ENCODE data around the gene FHL2.
A peak's percentile ranks its signal among the peaks of the same experiment; 100 is the strongest.

Gene FHL2

DNA sequence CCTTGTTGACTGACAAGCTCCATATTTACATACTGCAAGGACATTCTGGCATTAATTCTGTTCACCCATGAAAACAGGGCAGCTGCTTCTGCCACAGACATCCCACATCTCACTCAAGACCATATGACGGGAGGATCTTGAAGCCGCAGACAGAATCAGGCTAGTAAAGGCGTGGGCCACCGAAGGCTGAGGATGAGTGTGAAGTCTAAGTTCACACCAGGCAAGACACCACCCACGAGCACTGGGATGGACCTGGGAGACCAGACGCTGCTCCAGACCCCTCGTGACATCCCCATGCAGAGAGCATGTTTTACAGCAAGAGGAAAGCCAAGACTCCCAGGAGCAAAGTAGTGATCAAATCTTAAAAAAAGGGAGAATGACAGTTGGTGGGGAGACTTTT lies 3.2 kb downstream of the FHL2 start:
- no peaks in the 10 kb centered on the region for H3F3A ChIP-seq (ENCODE audit: low read depth)
- peak overlapping the region; percentile 97 for H3K4me3 ChIP-seq (ENCODE audit: low read length, poor library complexity, severe bottlenecking)
- H3K9ac ChIP-seq (ENCODE audit: low read depth, low read length, poor library complexity, severe bottlenecking), result peak overlapping the region; percentile 37

DNA sequence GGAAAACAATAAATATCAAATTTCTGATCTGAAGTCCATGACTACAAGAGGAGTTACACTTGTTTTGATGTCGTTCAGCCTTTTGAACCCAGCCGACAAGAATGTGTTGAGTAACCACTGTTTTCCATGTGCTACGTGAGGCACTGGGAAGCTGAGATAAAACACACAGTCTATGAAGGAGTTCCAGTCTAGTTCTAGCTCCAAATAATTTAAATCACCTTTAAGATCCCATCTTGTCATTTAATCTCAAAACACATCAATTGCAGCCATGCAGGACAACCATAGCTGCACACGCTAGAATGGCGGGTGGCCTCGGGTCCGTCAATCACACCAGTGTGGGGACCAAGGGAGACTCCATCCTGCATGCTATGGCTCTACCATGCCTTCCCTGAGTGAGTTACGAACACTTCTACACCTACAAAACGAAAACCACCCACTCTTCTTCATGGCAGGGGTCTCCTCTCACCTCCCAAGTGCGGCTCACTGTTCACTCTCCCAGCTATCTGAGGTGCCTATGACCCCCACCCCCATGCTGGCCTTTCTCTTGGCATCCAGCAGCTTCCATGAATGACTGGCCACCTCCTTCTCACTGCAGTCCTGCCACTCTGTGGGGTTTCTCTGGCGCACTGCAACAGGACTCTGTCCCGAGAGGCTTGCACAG lies 3.8 kb downstream of the FHL2 start:
- Histone ChIP-seq H3K4me3 (ENCODE audit: low read length, poor library complexity, severe bottlenecking) (peak overlapping the region; percentile 97), H3K79me2 (ENCODE audit: insufficient read depth, low read length) (peaks cover 80% of the 10 kb centered on the region), H3K9ac (ENCODE audit: low read depth, low read length, poor library complexity, severe bottlenecking) (peak overlapping the region; percentile 37), H3F3A (ENCODE audit: low read depth) (no peaks in the 10 kb centered on the region), H4K20me1 (ENCODE audit: insufficient read depth, low read length, poor library complexity, severe bottlenecking) (peaks cover 5% of the 10 kb centered on the region), H3K4me1 (ENCODE audit: insufficient read depth, low read length, poor library complexity, severe bottlenecking) (peaks cover 49% of the 10 kb centered on the region), H3K9me2 (replicated peaks; ENCODE audit: low read depth, low read length) (no peaks in the 10 kb centered on the region), H2AFZ (ENCODE audit: low read length) (no peak overlapping the region), H3K27me3 (ENCODE audit: insufficient read depth, low read length, poor library complexity, severe bottlenecking) (no peaks in the 10 kb centered on the region), H3K36me3 (ENCODE audit: insufficient read depth, low read length) (no peaks in the 10 kb centered on the region), H3K4me2 (ENCODE audit: low read depth, low read length, poor library complexity, severe bottlenecking) (peak overlapping the region; percentile 88), H3K9me3 (ENCODE audit: insufficient read depth, low read depth, low read length) (no peaks in the 10 kb centered on the region)
- TF ChIP-seq EZH2phosphoT487 (IDR thresholded peaks at IDR 0.05; ENCODE audit: borderline replicate concordance), result no peak
- TF ChIP-seq, protein P1, sequence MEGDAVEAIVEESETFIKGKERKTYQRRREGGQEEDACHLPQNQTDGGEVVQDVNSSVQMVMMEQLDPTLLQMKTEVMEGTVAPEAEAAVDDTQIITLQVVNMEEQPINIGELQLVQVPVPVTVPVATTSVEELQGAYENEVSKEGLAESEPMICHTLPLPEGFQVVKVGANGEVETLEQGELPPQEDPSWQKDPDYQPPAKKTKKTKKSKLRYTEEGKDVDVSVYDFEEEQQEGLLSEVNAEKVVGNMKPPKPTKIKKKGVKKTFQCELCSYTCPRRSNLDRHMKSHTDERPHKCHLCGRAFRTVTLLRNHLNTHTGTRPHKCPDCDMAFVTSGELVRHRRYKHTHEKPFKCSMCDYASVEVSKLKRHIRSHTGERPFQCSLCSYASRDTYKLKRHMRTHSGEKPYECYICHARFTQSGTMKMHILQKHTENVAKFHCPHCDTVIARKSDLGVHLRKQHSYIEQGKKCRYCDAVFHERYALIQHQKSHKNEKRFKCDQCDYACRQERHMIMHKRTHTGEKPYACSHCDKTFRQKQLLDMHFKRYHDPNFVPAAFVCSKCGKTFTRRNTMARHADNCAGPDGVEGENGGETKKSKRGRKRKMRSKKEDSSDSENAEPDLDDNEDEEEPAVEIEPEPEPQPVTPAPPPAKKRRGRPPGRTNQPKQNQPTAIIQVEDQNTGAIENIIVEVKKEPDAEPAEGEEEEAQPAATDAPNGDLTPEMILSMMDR (conservative IDR thresholded peaks at IDR 0.05; ENCODE audit: low read length), result no peak

More for the DNA sequence above, 3.2 kb downstream of the FHL2 start:
- TF ChIP-seq, protein P1 (conservative IDR thresholded peaks at IDR 0.05; ENCODE audit: low read length), result no peak
- TF ChIP-seq EZH2phosphoT487 (IDR thresholded peaks at IDR 0.05; ENCODE audit: borderline replicate concordance), result no peak
- H3K9me2 ChIP-seq (replicated peaks; ENCODE audit: low read depth, low read length), result no peaks in the 10 kb centered on the region
- H3K79me2 ChIP-seq (ENCODE audit: insufficient read depth, low read length), result peaks cover 76% of the 10 kb centered on the region
- H3K27me3 ChIP-seq (ENCODE audit: insufficient read depth, low read length, poor library complexity, severe bottlenecking), result no peaks in the 10 kb centered on the region
- peaks cover 5% of the 10 kb centered on the region for H4K20me1 ChIP-seq (ENCODE audit: insufficient read depth, low read length, poor library complexity, severe bottlenecking)
- peak overlapping the region; percentile 88 for H3K4me2 ChIP-seq (ENCODE audit: low read depth, low read length, poor library complexity, severe bottlenecking)
- H3K4me1 ChIP-seq (ENCODE audit: insufficient read depth, low read length, poor library complexity, severe bottlenecking), result peaks cover 49% of the 10 kb centered on the region
- H2AFZ ChIP-seq (ENCODE audit: low read length), result no peak overlapping the region
- H3K9me3 ChIP-seq (ENCODE audit: insufficient read depth, low read depth, low read length), result no peaks in the 10 kb centered on the region
- no peaks in the 10 kb centered on the region for H3K36me3 ChIP-seq (ENCODE audit: insufficient read depth, low read length)

DNA sequence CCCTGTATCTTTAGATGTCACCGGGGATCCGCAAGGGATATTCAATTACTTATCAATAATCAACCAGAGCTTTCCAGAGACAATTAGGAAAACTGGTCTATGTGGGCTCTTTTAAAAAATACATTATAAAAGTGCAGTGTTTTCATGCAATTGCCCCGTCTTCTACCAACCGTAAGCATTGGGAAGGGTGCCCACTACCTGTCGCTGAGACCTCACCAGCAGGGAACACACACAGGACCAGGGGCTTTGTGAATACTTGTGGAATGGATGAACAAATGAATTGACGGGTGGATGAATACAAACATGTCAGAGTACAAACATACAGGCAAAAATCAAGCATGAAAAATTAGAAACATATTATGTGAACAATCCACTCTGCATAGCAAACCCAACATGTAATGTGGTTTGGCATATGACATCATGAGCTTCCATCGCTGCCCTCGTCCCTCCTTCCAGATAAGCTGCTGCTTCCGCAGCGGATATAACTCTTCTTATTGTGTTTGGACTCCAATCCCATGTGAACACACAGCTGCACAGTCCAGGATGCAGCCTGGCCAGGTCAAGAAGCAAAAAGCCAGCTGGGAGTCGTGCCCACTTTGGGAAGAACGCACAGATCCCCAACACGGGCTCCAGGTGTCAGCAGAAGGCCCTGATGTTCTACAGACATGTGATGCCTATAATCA lies 5.3 kb downstream of the FHL2 start:
- peaks cover 47% of the 10 kb centered on the region for H3K4me1 ChIP-seq (ENCODE audit: insufficient read depth, low read length, poor library complexity, severe bottlenecking)
- H3K9me3 ChIP-seq (ENCODE audit: insufficient read depth, low read depth, low read length), result no peaks in the 10 kb centered on the region
- no peak overlapping the region for H3K4me3 ChIP-seq (ENCODE audit: low read length, poor library complexity, severe bottlenecking)
- no peaks in the 10 kb centered on the region for H3F3A ChIP-seq (ENCODE audit: low read depth)
- H3K79me2 ChIP-seq (ENCODE audit: insufficient read depth, low read length), result peaks cover 94% of the 10 kb centered on the region
- no peaks in the 10 kb centered on the region for H3K9me2 ChIP-seq (replicated peaks; ENCODE audit: low read depth, low read length)
- no peak overlapping the region for H3K9ac ChIP-seq (ENCODE audit: low read depth, low read length, poor library complexity, severe bottlenecking)
- peaks cover 5% of the 10 kb centered on the region; the same call in 1 of the 2 replicates for H3K36me3 ChIP-seq (ENCODE audit: insufficient read depth, low read length)
- no peaks in the 10 kb centered on the region for H3K27me3 ChIP-seq (ENCODE audit: insufficient read depth, low read length, poor library complexity, severe bottlenecking)
- H4K20me1 ChIP-seq (ENCODE audit: insufficient read depth, low read length, poor library complexity, severe bottlenecking), result peaks cover 5% of the 10 kb centered on the region
- H3K4me2 ChIP-seq (ENCODE audit: low read depth, low read length, poor library complexity, severe bottlenecking), result peak overlapping the region; percentile 88
- TF ChIP-seq, protein P1 (conservative IDR thresholded peaks at IDR 0.05; ENCODE audit: low read length), result no peak
- no peak for TF ChIP-seq EZH2phosphoT487 (IDR thresholded peaks at IDR 0.05; ENCODE audit: borderline replicate concordance)
- no peak overlapping the region for H2AFZ ChIP-seq (ENCODE audit: low read length)
